Mesendoderm (in vitro differentiated cells): ENCODE measurements around the gene MYH8. TPM values are rescaled to one million over a fixed set of nuclear protein-coding genes. Genes with fewer than 3 reads are reported as not detected.

Experiments used
- DNase-seq: peaks from one replicate; pipeline ENCODE4 v3.0.0; 2013
- H2AK5ac ChIP-seq: 2 replicates; pipeline ENCODE4 v1.6.1; 2013; ENCODE audit warnings: low read length, inconsistent platforms
- H2BK120ac ChIP-seq: 2 replicates; pipeline ENCODE4 v1.6.1; 2013; ENCODE audit warnings: low read depth, mild to moderate bottlenecking, low read length, moderate library complexity, mixed read lengths
- H2BK15ac ChIP-seq: replicated peaks from 2 replicates; pipeline ENCODE4 v1.6.1; 2013; ENCODE audit warnings: low read depth, mild to moderate bottlenecking, moderate library complexity
- H2BK5ac ChIP-seq: 2 replicates; pipeline ENCODE4 v1.6.1; 2013; ENCODE audit warnings: low read length, inconsistent platforms
- H3K18ac ChIP-seq: 2 replicates; pipeline ENCODE4 v1.6.1; 2013; ENCODE audit warnings: mild to moderate bottlenecking, low read length, mixed read lengths
- H3K23ac ChIP-seq: one replicate; pipeline ENCODE4 v1.6.1; 2013; ENCODE audit warnings: low read length
- H3K27ac ChIP-seq: 2 replicates; pipeline ENCODE4 v1.5.1; 2013; ENCODE audit warnings: low read depth, mild to moderate bottlenecking, inconsistent platforms, low read length, moderate library complexity
- H3K27me3 ChIP-seq: 2 replicates; pipeline ENCODE4 v1.6.1; 2013; ENCODE audit warnings: low read length, control low read depth, mild to moderate bottlenecking, inconsistent platforms; ENCODE audit not compliant: insufficient read depth, poor library complexity
- H3K36me3 ChIP-seq: 2 replicates; pipeline ENCODE4 v1.6.1; 2013; ENCODE audit warnings: low read length, inconsistent platforms; ENCODE audit not compliant: control insufficient read depth, insufficient read depth
- H3K4ac ChIP-seq: one replicate; pipeline ENCODE4 v1.6.1; 2013; ENCODE audit warnings: low read depth, mild to moderate bottlenecking, low read length, moderate library complexity
- H3K4me1 ChIP-seq: 2 replicates; pipeline ENCODE4 v1.6.1; 2013; ENCODE audit warnings: low read depth, low read length, inconsistent platforms; ENCODE audit not compliant: control insufficient read depth
- H3K4me2 ChIP-seq: 2 replicates; pipeline ENCODE4 v1.6.1; 2013; ENCODE audit warnings: low read length
- H3K4me3 ChIP-seq: 2 replicates; pipeline ENCODE4 v1.5.1; 2013; ENCODE audit warnings: mild to moderate bottlenecking, low read length
- H3K56ac ChIP-seq: one replicate; pipeline ENCODE4 v1.6.1; 2013; ENCODE audit warnings: low read length
- H3K79me1 ChIP-seq: 2 replicates; pipeline ENCODE4 v1.6.1; 2013; ENCODE audit warnings: low read length, inconsistent platforms
- H3K79me2 ChIP-seq: 2 replicates; pipeline ENCODE4 v1.6.1; 2013; ENCODE audit warnings: mild to moderate bottlenecking, low read length; ENCODE audit not compliant: control insufficient read depth, insufficient read depth
- H3K9ac ChIP-seq: 2 replicates; pipeline ENCODE4 v1.6.1; 2013; ENCODE audit warnings: low read length, inconsistent platforms
- H4K5ac ChIP-seq: one replicate; pipeline ENCODE4 v1.6.1; 2013; ENCODE audit warnings: low read length
- H4K8ac ChIP-seq: one replicate; pipeline ENCODE4 v1.6.1; 2013; ENCODE audit warnings: low read depth, mild to moderate bottlenecking, control low read depth, low read length, moderate library complexity
- WGBS: extraction: QIAGEN DNeasy Blood & Tissue Kit; methylation state at CpG from one replicate; pipeline ENCODE4 v1.1.7; 2013; ENCODE audit warnings: low lambda C conversion rate, missing lambda C conversion rate; ENCODE audit not compliant: insufficient coverage; ENCODE audit errors: extremely low coverage; 5-methylcytosine and 5-hydroxymethylcytosine counted together
- polyA plus RNA-seq, 2 experiments: library from polyadenylated mRNA; stranded (reverse); fragments of 200-250 nt; gene quantifications; one replicate each; pipeline ENCODE4 v1.2.3, GENCODE V29; 2013

Gene MYH8
- polyA plus RNA-seq (2013, experiment 1 of 2) = 0.01 TPM
- under 0.01 TPM for polyA plus RNA-seq (2013, experiment 2 of 2)

DNA sequence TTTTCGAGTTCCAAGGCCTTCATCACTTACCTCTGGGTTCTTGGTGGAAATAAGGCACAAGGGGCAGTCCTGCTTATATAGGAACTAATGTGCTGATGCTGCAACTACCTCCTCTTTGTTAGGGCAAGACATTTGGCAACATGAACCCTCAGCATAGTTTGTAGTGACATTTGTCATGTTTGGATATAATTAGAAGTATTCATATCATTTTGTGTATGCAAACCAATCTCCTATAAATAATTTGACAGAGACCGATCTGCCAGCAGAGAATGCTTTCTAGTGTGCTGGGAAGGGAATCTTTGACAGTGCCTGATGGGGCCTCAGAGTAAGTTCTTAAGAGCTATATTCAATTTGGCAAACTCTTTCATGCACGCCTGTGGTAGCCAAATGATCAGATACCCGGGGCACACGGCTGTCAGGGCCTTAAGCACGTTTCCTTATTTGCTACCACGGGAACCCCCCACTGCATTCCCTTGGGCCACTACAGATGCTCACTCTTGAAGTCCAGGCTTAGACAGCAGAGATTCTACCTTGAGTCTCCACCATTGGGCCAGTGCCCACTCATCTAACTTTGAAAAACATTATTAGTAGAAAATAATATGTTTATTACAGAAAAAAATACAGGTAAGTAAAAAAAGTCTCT is at the start of gene MYH8:
Gene MYH8, minus strand, starts transcription at position 51 of the 643 bp plus-strand sequence. CDS start 1,723 bp downstream, outside the sequence.
- Histone ChIP-seq H3K27me3 (no peaks in the 10 kb centered on the region), H3K4me1 (no peaks in the 10 kb centered on the region), H3K4ac (no peak within 1 kb of the TSS), H3K79me1 (no peaks in the 10 kb centered on the region), H3K9ac (no peak within 1 kb of the TSS), H3K36me3 (no peaks in the 10 kb centered on the region), H3K4me3 (no peak within 1 kb of the TSS), H3K23ac (no peak within 1 kb of the TSS), H2BK120ac (no peak within 1 kb of the TSS), H3K79me2 (no peaks in the 10 kb centered on the region), H2BK5ac (no peak within 1 kb of the TSS), H3K27ac (no peak within 1 kb of the TSS), H4K8ac (no peak within 1 kb of the TSS), H3K56ac (no peak within 1 kb of the TSS), H3K18ac (no peak within 1 kb of the TSS), H4K5ac (no peak within 1 kb of the TSS), H2BK15ac (no peak within 1 kb of the TSS), H3K4me2 (no peak within 1 kb of the TSS), H2AK5ac (no peak within 1 kb of the TSS)
- WGBS = no CpG with 5 or more reads among the region's 7 CpGs
- DNase-seq = no peak

- H3K23ac ChIP-seq = no peak within 1 kb of the TSS
- no peak within 1 kb of the TSS for H3K4me3 ChIP-seq
- no peak for DNase-seq
- no peaks in the 10 kb centered on the region for H3K79me1 ChIP-seq
- H3K79me2 ChIP-seq = no peaks in the 10 kb centered on the region
- no peak within 1 kb of the TSS for H4K5ac ChIP-seq
- no peak within 1 kb of the TSS for H2BK5ac ChIP-seq
- no peak within 1 kb of the TSS for H3K18ac ChIP-seq
- no peak within 1 kb of the TSS for H3K4ac ChIP-seq
- no peak within 1 kb of the TSS for H2BK120ac ChIP-seq
- no peaks in the 10 kb centered on the region for H3K4me1 ChIP-seq
- H2AK5ac ChIP-seq = no peak within 1 kb of the TSS
- no peak within 1 kb of the TSS for H3K4me2 ChIP-seq
- H3K56ac ChIP-seq = no peak within 1 kb of the TSS
- H3K27me3 ChIP-seq = no peaks in the 10 kb centered on the region
- H2BK15ac ChIP-seq = no peak within 1 kb of the TSS
- WGBS = no CpG with 5 or more reads among the region's 1 CpG
- H4K8ac ChIP-seq = no peak within 1 kb of the TSS
- H3K27ac ChIP-seq = no peak within 1 kb of the TSS
- H3K36me3 ChIP-seq = no peaks in the 10 kb centered on the region
- no peak within 1 kb of the TSS for H3K9ac ChIP-seq
Observed at GRCh38 chr17:10469459-10469858, 47.7 kb upstream of the MYH8 start, which contains the start of gene MYH4. Gene MYH4 (minus strand): TSS chr17:10469559. CDS start chr17:10466745, 2,814 bp downstream.

GRCh38 chr17:10463402-10463801 is 41.7 kb upstream of the MYH8 start:
- Histone ChIP-seq H3K18ac (no peak overlapping the region), H2BK15ac (no peak overlapping the region), H3K79me2 (no peaks in the 10 kb centered on the region), H4K8ac (no peak overlapping the region), H3K4ac (no peak overlapping the region), H3K27ac (no peak overlapping the region), H2BK5ac (no peak overlapping the region), H3K4me1 (no peaks in the 10 kb centered on the region), H3K56ac (no peak overlapping the region), H3K27me3 (no peaks in the 10 kb centered on the region), H3K23ac (no peak overlapping the region), H4K5ac (no peak overlapping the region), H3K79me1 (no peaks in the 10 kb centered on the region), H3K4me3 (no peak overlapping the region), H3K9ac (no peak overlapping the region), H2AK5ac (no peak overlapping the region), H3K4me2 (no peak overlapping the region), H2BK120ac (no peak overlapping the region), H3K36me3 (no peaks in the 10 kb centered on the region)
- DNase-seq = peak; percentile 27
- no CpG with 5 or more reads among the region's 4 CpGs for WGBS

- H3K56ac ChIP-seq = no peak overlapping the region
- no peak overlapping the region for H2BK5ac ChIP-seq
- no peak overlapping the region for H3K9ac ChIP-seq
- H2AK5ac ChIP-seq = no peak overlapping the region
- H2BK120ac ChIP-seq = no peak overlapping the region
- DNase-seq = no peak
- no peaks in the 10 kb centered on the region for H3K27me3 ChIP-seq
- no peak overlapping the region for H3K27ac ChIP-seq
- no peak overlapping the region for H3K4ac ChIP-seq
- H3K79me1 ChIP-seq = no peaks in the 10 kb centered on the region
- no peak overlapping the region for H3K23ac ChIP-seq
- no peaks in the 10 kb centered on the region for H3K4me1 ChIP-seq
- no peak overlapping the region for H3K18ac ChIP-seq
- no peak overlapping the region for H4K5ac ChIP-seq
- H3K4me3 ChIP-seq = no peak overlapping the region
- H3K79me2 ChIP-seq = no peaks in the 10 kb centered on the region
- H4K8ac ChIP-seq = no peak overlapping the region
- H3K36me3 ChIP-seq = no peaks in the 10 kb centered on the region
- H2BK15ac ChIP-seq = no peak overlapping the region
- H3K4me2 ChIP-seq = no peak overlapping the region
- no CpG with 5 or more reads among the region's 4 CpGs for WGBS
Observed at GRCh38 chr17:10460062-10460461, 38.3 kb upstream of the MYH8 start.

GRCh38 chr17:10458701-10459100 is 37.0 kb upstream of the MYH8 start:
- Histone ChIP-seq H3K9ac (no peak overlapping the region), H2BK120ac (no peak overlapping the region), H3K36me3 (no peaks in the 10 kb centered on the region), H3K4me3 (no peak overlapping the region), H3K27me3 (no peaks in the 10 kb centered on the region), H3K4me1 (no peaks in the 10 kb centered on the region), H3K27ac (no peak overlapping the region), H3K79me2 (no peaks in the 10 kb centered on the region), H4K8ac (no peak overlapping the region), H3K23ac (no peak overlapping the region), H3K4ac (no peak overlapping the region), H3K18ac (no peak overlapping the region), H2AK5ac (no peak overlapping the region), H2BK5ac (no peak overlapping the region), H4K5ac (no peak overlapping the region), H3K4me2 (no peak overlapping the region), H2BK15ac (no peak overlapping the region), H3K56ac (no peak overlapping the region), H3K79me1 (no peaks in the 10 kb centered on the region)
- DNase-seq = no peak
- no CpG with 5 or more reads among the region's 3 CpGs for WGBS

- no peaks in the 10 kb centered on the region for H3K27me3 ChIP-seq
- WGBS = no CpG with 5 or more reads among the region's 1 CpG
- H2BK120ac ChIP-seq = no peak overlapping the region
- H3K4me1 ChIP-seq = no peaks in the 10 kb centered on the region
- no peaks in the 10 kb centered on the region for H3K79me1 ChIP-seq
- no peak overlapping the region for H3K4ac ChIP-seq
- no peak overlapping the region for H3K18ac ChIP-seq
- no peak overlapping the region for H3K27ac ChIP-seq
- no peak overlapping the region for H2BK5ac ChIP-seq
- no peak for DNase-seq
- no peaks in the 10 kb centered on the region for H3K79me2 ChIP-seq
- H3K4me3 ChIP-seq = no peak overlapping the region
- no peak overlapping the region for H2AK5ac ChIP-seq
- H3K56ac ChIP-seq = no peak overlapping the region
- H3K36me3 ChIP-seq = no peaks in the 10 kb centered on the region
- no peak overlapping the region for H4K5ac ChIP-seq
- no peak overlapping the region for H3K23ac ChIP-seq
- H3K9ac ChIP-seq = no peak overlapping the region
- H2BK15ac ChIP-seq = no peak overlapping the region
- H4K8ac ChIP-seq = no peak overlapping the region
- no peak overlapping the region for H3K4me2 ChIP-seq
Observed at GRCh38 chr17:10457952-10458351, 36.2 kb upstream of the MYH8 start.
